GM21360 (cell line): Measurements from ENCODE around the gene BID.

Source experiments
- ATAC-seq: cut with Tn5 transposase; IDR thresholded peaks from one replicate; pipeline ENCODE4 v1.9.1; 2021; ENCODE audit warnings: mild to moderate bottlenecking, moderate library complexity; ENCODE audit not compliant: unreplicated experiment

The BID gene

GRCh38 chr22:17774206-17774925 lies at the start of gene BID:
Gene BID (minus strand): TSS chr22:17774469. CDS start chr22:17750116, 24,353 bp downstream.
- ATAC-seq, result no peak

- ATAC-seq, result no peak
Observed at GRCh38 chr22:17823964-17824363, 49.7 kb upstream of the BID start.

- ATAC-seq, result no peak
Observed at GRCh38 chr22:17823226-17823625, 49.0 kb upstream of the BID start.

GRCh38 chr22:17822087-17822486 lies 47.8 kb upstream of the BID start:
- ATAC-seq, result no peak

GRCh38 chr22:17820879-17821439 lies 46.7 kb upstream of the BID start:
- ATAC-seq, result no peak

- no peak for ATAC-seq
Observed at GRCh38 chr22:17818649-17819048, 44.4 kb upstream of the BID start.

- ATAC-seq, result no peak
Observed at GRCh38 chr22:17818180-17818579, 43.9 kb upstream of the BID start.

GRCh38 chr22:17817511-17818065 lies 43.3 kb upstream of the BID start:
- no peak for ATAC-seq

GRCh38 chr22:17817079-17817478 lies 42.8 kb upstream of the BID start:
- no peak for ATAC-seq

- no peak for ATAC-seq
Observed at GRCh38 chr22:17816649-17817048, 42.4 kb upstream of the BID start.

GRCh38 chr22:17815703-17816254 lies 41.5 kb upstream of the BID start:
- ATAC-seq, result no peak

GRCh38 chr22:17814830-17815229 lies 40.6 kb upstream of the BID start:
- no peak for ATAC-seq

GRCh38 chr22:17814084-17814483 lies 39.8 kb upstream of the BID start:
- ATAC-seq, result no peak

GRCh38 chr22:17811119-17811518 lies 36.9 kb upstream of the BID start:
- no peak for ATAC-seq

- ATAC-seq, result no peak
Observed at GRCh38 chr22:17810570-17811116, 36.4 kb upstream of the BID start.

- no peak for ATAC-seq
Observed at GRCh38 chr22:17808693-17809403, 34.6 kb upstream of the BID start.

GRCh38 chr22:17807578-17808410 lies 33.5 kb upstream of the BID start:
- ATAC-seq, result no peak

GRCh38 chr22:17807086-17807485 lies 32.8 kb upstream of the BID start:
- ATAC-seq, result no peak

- no peak for ATAC-seq
Observed at GRCh38 chr22:17806437-17806836, 32.2 kb upstream of the BID start.

GRCh38 chr22:17804331-17805080 lies 30.2 kb upstream of the BID start:
- no peak for ATAC-seq
